K562 (cell line): ENCODE data around the gene CAMK2B. TPM values are rescaled to one million over a fixed set of nuclear protein-coding genes. Genes with fewer than 3 reads are reported as not detected.

Experiments
- CEBPG ChIP-seq, 3 experiments: fragments of 200-800 bp in 1 of 3; sonication (Bioruptor generic) in 1 of 3; sonication (generic) in 1 of 3; formaldehyde crosslinking in 1 of 3; IDR thresholded peaks in 2 of 3; conservative IDR thresholded peaks in 1 of 3; 2 replicates each; pipeline versions ENCODE4 v1.6.1 to v1.8.0; 2016 to 2022; ENCODE audit warnings: missing compliant biosample characterization in 2 of 3, missing genetic modification characterization in 2 of 3, mild to moderate bottlenecking in 1 of 3, missing genetic modification reagents in 1 of 3
- DEAF1 ChIP-seq: fragments of 450-650 bp; formaldehyde crosslinking; IDR thresholded peaks from 2 replicates; pipeline ENCODE4 v1.4.0; 2020; ENCODE audit warnings: mild to moderate bottlenecking, moderate library complexity
- HDAC3 ChIP-seq: fragments of 450-650 bp; IDR thresholded peaks from 2 replicates; pipeline ENCODE4 v1.6.1; 2018; ENCODE audit warnings: borderline replicate concordance, mild to moderate bottlenecking, moderate library complexity; ENCODE audit not compliant: partially characterized antibody
- NFE2L1 ChIP-seq: fragments of 450-650 bp; IDR thresholded peaks from 2 replicates; pipeline ENCODE4 v1.6.1; 2016; ENCODE audit warnings: missing genetic modification characterization, low read depth, mild to moderate bottlenecking, missing compliant biosample characterization, moderate library complexity, borderline replicate concordance
- NR0B1 ChIP-seq: fragments of 450-650 bp; IDR thresholded peaks from one replicate; pipeline ENCODE4 v1.6.1; 2018; ENCODE audit warnings: mild to moderate bottlenecking, moderate library complexity; ENCODE audit not compliant: partially characterized antibody
- SNRNP70 ChIP-seq: fragments of 200-400 bp; formaldehyde crosslinking; optimal IDR thresholded peaks from 2 replicates; pipeline ENCODE3; 2017; ENCODE audit warnings: low read depth, low read length
- SP2 ChIP-seq: IDR thresholded peaks from 2 replicates; pipeline ENCODE4 v1.6.1; 2011; ENCODE audit warnings: mild to moderate bottlenecking, low read depth, low read length, moderate library complexity; ENCODE audit not compliant: poor library complexity, severe bottlenecking; ENCODE audit errors: extremely low read depth
- STAT5B ChIP-seq: fragments of 250-450 bp; sonication (Bioruptor Pico); IDR thresholded peaks from 2 replicates; pipeline ENCODE4 v1.8.0; 2021; ENCODE audit warnings: mild to moderate bottlenecking, inconsistent platforms
- THRB ChIP-seq: fragments of 450-650 bp; formaldehyde crosslinking; conservative IDR thresholded peaks from 2 replicates; pipeline ENCODE4 v1.4.0; 2022; ENCODE audit warnings: mild to moderate bottlenecking, missing genetic modification characterization
- ZC3H4 ChIP-seq: sonication (generic); formaldehyde crosslinking; IDR thresholded peaks from 2 replicates; pipeline ENCODE4 v1.9.0; 2021; ENCODE audit warnings: missing genetic modification reagents, borderline replicate concordance
- ZKSCAN8 ChIP-seq: fragments of 200-800 bp; sonication (Bioruptor generic); IDR thresholded peaks from 2 replicates; pipeline ENCODE4 v1.6.1; 2016; ENCODE audit warnings: missing genetic modification characterization, missing compliant biosample characterization
- ZSCAN29 ChIP-seq: fragments of 450-650 bp; IDR thresholded peaks from 2 replicates; pipeline ENCODE4 v1.6.1; 2017
- polyA plus RNA-seq, 8 experiments: library from polyadenylated mRNA; depleted of rRNA in 4 of 8; stranded (reverse) in 5 of 8; unstranded in 3 of 8; fragments of >200 nt; fragmentation: Nextera tagmentation in 2 of 8; fragmentation: Illumina TruSeq in 1 of 8; extraction: Ambion mirVana in 2 of 8; extraction: Trizol in 1 of 8; gene quantifications; 2 replicates each; pipeline versions ENCODE4 v1.2.1 to v1.2.3, GENCODE V29; 2011 to 2014; ENCODE audit warnings: inconsistent platforms in 1 of 8, missing spikeins in 1 of 8
- total RNA-seq, 7 experiments: library from RNA; depleted of rRNA in 6 of 7; stranded (reverse); fragments of >200 nt in 6 of 7; fragmentation: Illumina TruSeq in 2 of 7; extraction: Trizol in 2 of 7; gene quantifications; 2 replicates each; pipeline versions ENCODE4 v1.2.1 to v1.2.3, GENCODE V29; 2011 to 2021; ENCODE audit warnings: low replicate concordance in 1 of 7

The CAMK2B gene
- total and polyA plus RNA-seq, 9 of the 15 experiments (the other 6 are each of a cell fraction or from before 2014, with no cell fraction given), result 0.04 to 0.09 (median 0.05) TPM; not detected in 4

GRCh38 chr7:44321796-44322195 is 3.6 kb downstream of the CAMK2B start (continued):
- no peak for TF ChIP-seq NFE2L1 (tag)
- TF ChIP-seq DEAF1 (CRISPR knock-in tag), result no peak
- no peak for TF ChIP-seq SP2
- TF ChIP-seq STAT5B (CRISPR knock-in tag), result no peak
- TF ChIP-seq ZSCAN29, result no peak
- TF ChIP-seq ZC3H4, result no peak
- TF ChIP-seq THRB (CRISPR knock-in tag), result no peak
- TF ChIP-seq CEBPG (CRISPR knock-in tag; IDR thresholded peaks at IDR 0.05), result no peak
- TF ChIP-seq CEBPG (tag; conservative IDR thresholded peaks at IDR 0.05 in 1 of 2, IDR thresholded peaks at IDR 0.05 in 1 of 2), result no peak
- no peak for TF ChIP-seq ZKSCAN8
- no peak for TF ChIP-seq SNRNP70
- TF ChIP-seq NR0B1, result no peak
- TF ChIP-seq HDAC3, result no peak
